GM12878 (cell line): ENCODE results near the gene GAL3ST2. TPM values are rescaled to one million over a fixed set of nuclear protein-coding genes. Genes with fewer than 3 reads are reported as not detected.

Experiments
- CREB1 ChIP-seq: IDR thresholded peaks from 2 replicates; pipeline ENCODE4 v1.6.1; 2012; ENCODE audit warnings: low read depth, mild to moderate bottlenecking, inconsistent platforms
- CTCF ChIP-seq, 3 experiments: IDR thresholded peaks in 2 of 3; conservative IDR thresholded peaks in 1 of 3; 2 replicates each; pipeline ENCODE4 v1.5.1; 2011; ENCODE audit warnings: low read depth in 3 of 3, low read length in 3 of 3, mild to moderate bottlenecking in 3 of 3, control low read depth in 2 of 3, moderate library complexity in 2 of 3, inconsistent platforms in 1 of 3, mixed read lengths in 1 of 3; ENCODE audit not compliant: control insufficient read depth in 2 of 3, insufficient read depth in 1 of 3; ENCODE audit errors: extremely low read depth in 1 of 3
- ELK1 ChIP-seq: IDR thresholded peaks from 2 replicates; pipeline ENCODE4 v1.6.1; 2012; ENCODE audit warnings: low read depth, low read length, improper control_type of control experiment
- GATAD2B ChIP-seq: fragments of 450-650 bp; conservative IDR thresholded peaks from 2 replicates; pipeline ENCODE4 v1.6.1; 2017; ENCODE audit warnings: low read depth, mild to moderate bottlenecking, moderate library complexity
- HDAC6 ChIP-seq: fragments of 200-600 bp; sonication (generic); IDR thresholded peaks from one replicate; pipeline ENCODE4 v1.8.0; 2017; ENCODE audit warnings: antibody characterized with exemption; ENCODE audit not compliant: unreplicated experiment
- IRF4 ChIP-seq: IDR thresholded peaks from 2 replicates; pipeline ENCODE4 v1.6.1; 2011; ENCODE audit warnings: low read depth, low read length
- IRF5 ChIP-seq: fragments of 450-650 bp; IDR thresholded peaks from 2 replicates; pipeline ENCODE4 v1.6.1; 2017; ENCODE audit warnings: borderline replicate concordance
- KAT2A ChIP-seq: conservative IDR thresholded peaks from 2 replicates; pipeline ENCODE4 v1.6.1; 2011; ENCODE audit warnings: low read depth, low read length; ENCODE audit not compliant: control insufficient read depth
- LARP7 ChIP-seq: fragments of 450-650 bp; IDR thresholded peaks from 2 replicates; pipeline ENCODE4 v1.6.1; 2017; ENCODE audit warnings: mild to moderate bottlenecking
- MTA3 ChIP-seq: IDR thresholded peaks from 2 replicates; pipeline ENCODE4 v1.6.1; 2012; ENCODE audit warnings: low read length, inconsistent platforms, borderline replicate concordance
- NBN ChIP-seq: fragments of 450-650 bp; IDR thresholded peaks from 2 replicates; pipeline ENCODE4 v1.6.1; 2016
- NFYA ChIP-seq: IDR thresholded peaks from 2 replicates; pipeline ENCODE4 v1.6.1; 2011; ENCODE audit warnings: low read depth, mild to moderate bottlenecking, low read length, improper control_type of control experiment, borderline replicate concordance
- NR2F1 ChIP-seq: fragments of 450-650 bp; conservative IDR thresholded peaks from 2 replicates; pipeline ENCODE4 v1.6.1; 2017; ENCODE audit warnings: mild to moderate bottlenecking
- PML ChIP-seq: IDR thresholded peaks from 2 replicates; pipeline ENCODE4 v1.6.1; 2012; ENCODE audit warnings: low read length, inconsistent platforms
- SIX5 ChIP-seq: IDR thresholded peaks from 2 replicates; pipeline ENCODE4 v1.6.1; 2011; ENCODE audit warnings: mild to moderate bottlenecking, low read depth, low read length, moderate library complexity; ENCODE audit not compliant: severe bottlenecking
- SRF ChIP-seq, 2 experiments: IDR thresholded peaks; 2 replicates each; pipeline ENCODE4 v1.6.1; 2011; ENCODE audit warnings: low read depth in 2 of 2, low read length in 2 of 2, mild to moderate bottlenecking in 1 of 2, moderate library complexity in 1 of 2
- SUZ12 ChIP-seq: fragments of 200-600 bp; sonication (generic); IDR thresholded peaks from one replicate; pipeline ENCODE4 v1.6.1; 2018; ENCODE audit warnings: antibody characterized with exemption, mild to moderate bottlenecking; ENCODE audit not compliant: unreplicated experiment
- TCF12 ChIP-seq: IDR thresholded peaks from 2 replicates; pipeline ENCODE4 v1.6.1; 2011; ENCODE audit warnings: low read depth, mild to moderate bottlenecking, low read length
- ZBED1 ChIP-seq: IDR thresholded peaks from 2 replicates; pipeline ENCODE4 v1.6.1; 2016; ENCODE audit warnings: borderline replicate concordance
- ZBTB11 ChIP-seq: fragments of 450-650 bp; formaldehyde crosslinking; IDR thresholded peaks from 2 replicates; pipeline ENCODE4 v1.5.0; 2022; ENCODE audit warnings: mild to moderate bottlenecking, missing genetic modification characterization
- polyA plus RNA-seq, 11 experiments: library from polyadenylated mRNA; depleted of rRNA in 4 of 11; unstranded in 6 of 11; stranded (reverse) in 5 of 11; fragments of >200 nt; fragmentation: Nextera tagmentation in 4 of 11; fragmentation: Illumina TruSeq in 1 of 11; extraction: Ambion mirVana in 4 of 11; extraction: Trizol in 1 of 11; gene quantifications; 1 replicate in 1 of 11; 2 replicates in 10 of 11; pipeline versions ENCODE4 v1.2.1 to v1.2.3, GENCODE V29; 2011 to 2016; ENCODE audit warnings: inconsistent platforms in 2 of 11, missing spikeins in 2 of 11, low read depth in 1 of 11
- total RNA-seq, 4 experiments: library from RNA; depleted of rRNA in 3 of 4; stranded (reverse); fragments of >200 nt in 3 of 4; fragmentation: Illumina TruSeq in 1 of 4; extraction: Trizol in 1 of 4; gene quantifications; 2 replicates each; pipeline versions ENCODE4 v1.2.1 to v1.2.3, GENCODE V29; 2013 to 2021
- TF ChIP-seq, protein P1 (sequence below): IDR thresholded peaks from 2 replicates; pipeline ENCODE4 v1.6.1; 2012; ENCODE audit warnings: mild to moderate bottlenecking, low read depth, low read length

GAL3ST2 gene
- total and polyA plus RNA-seq, 10 of the 15 experiments (the other 5 are each of a cell fraction or from before 2014, with no cell fraction given) = 0.09 to 0.36 (median 0.11) TPM; not detected in 7

- TF ChIP-seq, protein P1, sequence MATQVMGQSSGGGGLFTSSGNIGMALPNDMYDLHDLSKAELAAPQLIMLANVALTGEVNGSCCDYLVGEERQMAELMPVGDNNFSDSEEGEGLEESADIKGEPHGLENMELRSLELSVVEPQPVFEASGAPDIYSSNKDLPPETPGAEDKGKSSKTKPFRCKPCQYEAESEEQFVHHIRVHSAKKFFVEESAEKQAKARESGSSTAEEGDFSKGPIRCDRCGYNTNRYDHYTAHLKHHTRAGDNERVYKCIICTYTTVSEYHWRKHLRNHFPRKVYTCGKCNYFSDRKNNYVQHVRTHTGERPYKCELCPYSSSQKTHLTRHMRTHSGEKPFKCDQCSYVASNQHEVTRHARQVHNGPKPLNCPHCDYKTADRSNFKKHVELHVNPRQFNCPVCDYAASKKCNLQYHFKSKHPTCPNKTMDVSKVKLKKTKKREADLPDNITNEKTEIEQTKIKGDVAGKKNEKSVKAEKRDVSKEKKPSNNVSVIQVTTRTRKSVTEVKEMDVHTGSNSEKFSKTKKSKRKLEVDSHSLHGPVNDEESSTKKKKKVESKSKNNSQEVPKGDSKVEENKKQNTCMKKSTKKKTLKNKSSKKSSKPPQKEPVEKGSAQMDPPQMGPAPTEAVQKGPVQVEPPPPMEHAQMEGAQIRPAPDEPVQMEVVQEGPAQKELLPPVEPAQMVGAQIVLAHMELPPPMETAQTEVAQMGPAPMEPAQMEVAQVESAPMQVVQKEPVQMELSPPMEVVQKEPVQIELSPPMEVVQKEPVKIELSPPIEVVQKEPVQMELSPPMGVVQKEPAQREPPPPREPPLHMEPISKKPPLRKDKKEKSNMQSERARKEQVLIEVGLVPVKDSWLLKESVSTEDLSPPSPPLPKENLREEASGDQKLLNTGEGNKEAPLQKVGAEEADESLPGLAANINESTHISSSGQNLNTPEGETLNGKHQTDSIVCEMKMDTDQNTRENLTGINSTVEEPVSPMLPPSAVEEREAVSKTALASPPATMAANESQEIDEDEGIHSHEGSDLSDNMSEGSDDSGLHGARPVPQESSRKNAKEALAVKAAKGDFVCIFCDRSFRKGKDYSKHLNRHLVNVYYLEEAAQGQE = no peak
- TF ChIP-seq NR2F1 (peak; percentile 67), CTCF (IDR thresholded peaks at IDR 0.05 in 2 of 3, conservative IDR thresholded peaks at IDR 0.05 in 1 of 3; ENCODE audit: control insufficient read depth in 2 of 3, extremely low read depth in 1 of 3, insufficient read depth in 1 of 3, low read depth in 3 of 3, low read length in 3 of 3) (no peak), LARP7 (peak; percentile 31; the same call in 1 of the 2 replicates), IRF4 (no peak), TCF12 (peak; percentile 94), CREB1 (peak; percentile 64), ZBTB11 (CRISPR knock-in tag) (no peak), SUZ12 (no peak), IRF5 (no peak), PML (no peak), SRF (IDR thresholded peaks at IDR 0.05; ENCODE audit: low read depth in 2 of 2, low read length in 2 of 2) (0 out of 4 replicates have a peak, but pooled peaks of 1 of the 2 experiments have one; percentile 13), KAT2A (no peak), ZBED1 (no peak), MTA3 (no peak), GATAD2B (peak; percentile 77), ELK1 (no peak), NBN (no peak), NFYA (no peak), SIX5 (no peak), HDAC6 (no peak)
Measured at GRCh38 chr2:241762933-241763369, 13.7 kb upstream of the GAL3ST2 start (continued).
